Loucy (cell line): Measurements from ENCODE around the gene MEGF6.

Source experiments
- EZH2phosphoT487 ChIP-seq: fragments of 200-600 bp; IDR thresholded peaks from 2 replicates; pipeline ENCODE4 v1.6.1; 2018; ENCODE audit warnings: antibody characterized with exemption, mild to moderate bottlenecking, moderate library complexity, borderline replicate concordance
- TF ChIP-seq, protein P1 (sequence below): fragments of 200-600 bp; sonication (generic); conservative IDR thresholded peaks from 2 replicates; pipeline ENCODE4 v1.5.1; 2014; ENCODE audit warnings: mild to moderate bottlenecking, antibody characterized with exemption, low read length

GRCh38 chr1:3456449-3456963 is 154.8 kb downstream of the MEGF6 start:
- TF ChIP-seq, protein P1, sequence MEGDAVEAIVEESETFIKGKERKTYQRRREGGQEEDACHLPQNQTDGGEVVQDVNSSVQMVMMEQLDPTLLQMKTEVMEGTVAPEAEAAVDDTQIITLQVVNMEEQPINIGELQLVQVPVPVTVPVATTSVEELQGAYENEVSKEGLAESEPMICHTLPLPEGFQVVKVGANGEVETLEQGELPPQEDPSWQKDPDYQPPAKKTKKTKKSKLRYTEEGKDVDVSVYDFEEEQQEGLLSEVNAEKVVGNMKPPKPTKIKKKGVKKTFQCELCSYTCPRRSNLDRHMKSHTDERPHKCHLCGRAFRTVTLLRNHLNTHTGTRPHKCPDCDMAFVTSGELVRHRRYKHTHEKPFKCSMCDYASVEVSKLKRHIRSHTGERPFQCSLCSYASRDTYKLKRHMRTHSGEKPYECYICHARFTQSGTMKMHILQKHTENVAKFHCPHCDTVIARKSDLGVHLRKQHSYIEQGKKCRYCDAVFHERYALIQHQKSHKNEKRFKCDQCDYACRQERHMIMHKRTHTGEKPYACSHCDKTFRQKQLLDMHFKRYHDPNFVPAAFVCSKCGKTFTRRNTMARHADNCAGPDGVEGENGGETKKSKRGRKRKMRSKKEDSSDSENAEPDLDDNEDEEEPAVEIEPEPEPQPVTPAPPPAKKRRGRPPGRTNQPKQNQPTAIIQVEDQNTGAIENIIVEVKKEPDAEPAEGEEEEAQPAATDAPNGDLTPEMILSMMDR, result no peak
- TF ChIP-seq EZH2phosphoT487, result no peak
